HG02588 (cell line): ENCODE measurements around the gene RMND5B.
"Not testable (repeated sequence)": the region's sequence is repeated elsewhere in the genome, so short reads cannot be mapped to it uniquely, and the experiment has no call there.

Source experiments
- ATAC-seq: cut with Tn5 transposase; IDR thresholded peaks from one replicate; pipeline ENCODE4 v1.9.1; 2021; ENCODE audit warnings: mild to moderate bottlenecking, moderate library complexity; ENCODE audit not compliant: unreplicated experiment

The RMND5B gene

DNA sequence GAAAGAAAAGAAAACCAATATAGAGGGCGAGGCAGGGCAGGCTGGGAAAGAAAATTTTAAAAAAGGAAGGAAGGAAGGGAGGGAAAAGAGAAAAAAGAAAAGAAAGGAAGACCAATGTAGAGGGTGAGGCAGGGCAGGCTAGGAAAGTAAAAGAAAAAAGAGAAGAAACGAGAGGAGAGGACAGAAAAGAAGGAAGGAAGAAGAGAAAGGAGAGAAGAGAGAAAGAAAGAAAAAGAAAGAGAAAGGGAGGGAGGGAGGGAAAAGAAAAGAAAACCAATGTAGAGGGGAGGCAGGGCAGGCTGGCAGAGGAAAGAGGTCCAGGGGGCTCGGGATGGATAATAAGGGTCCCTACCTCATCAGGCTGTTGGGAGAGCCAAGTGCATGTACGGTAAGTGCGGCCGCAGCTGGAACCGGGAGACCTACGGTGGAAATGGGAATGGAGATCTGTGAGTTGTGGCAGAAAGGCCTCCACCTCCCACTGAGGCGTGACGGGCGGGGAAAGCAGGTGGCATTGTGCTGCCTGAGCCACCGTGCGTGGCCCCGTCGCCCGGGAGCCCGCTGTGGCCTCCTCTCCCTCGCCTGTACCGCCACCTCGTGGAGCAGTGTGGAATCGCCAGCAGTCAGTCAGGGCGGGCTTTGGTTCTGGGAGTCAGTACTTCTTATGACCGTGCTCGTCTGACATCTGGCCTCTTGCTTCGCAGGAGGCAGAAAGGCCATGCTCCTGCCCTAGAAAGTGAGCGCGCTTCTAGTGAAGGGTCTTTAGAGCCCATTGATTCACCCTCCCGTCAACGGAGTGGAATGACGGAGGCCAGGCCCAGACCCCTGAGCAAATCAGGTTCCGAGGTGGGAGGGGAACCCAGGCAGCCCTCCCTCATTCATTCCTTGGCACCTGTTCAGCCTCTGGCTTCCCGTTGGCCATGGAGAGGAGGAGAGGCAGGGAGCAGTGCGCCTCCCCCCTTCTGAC is 33.2 kb downstream of the RMND5B start:
- ATAC-seq, result no peak

DNA sequence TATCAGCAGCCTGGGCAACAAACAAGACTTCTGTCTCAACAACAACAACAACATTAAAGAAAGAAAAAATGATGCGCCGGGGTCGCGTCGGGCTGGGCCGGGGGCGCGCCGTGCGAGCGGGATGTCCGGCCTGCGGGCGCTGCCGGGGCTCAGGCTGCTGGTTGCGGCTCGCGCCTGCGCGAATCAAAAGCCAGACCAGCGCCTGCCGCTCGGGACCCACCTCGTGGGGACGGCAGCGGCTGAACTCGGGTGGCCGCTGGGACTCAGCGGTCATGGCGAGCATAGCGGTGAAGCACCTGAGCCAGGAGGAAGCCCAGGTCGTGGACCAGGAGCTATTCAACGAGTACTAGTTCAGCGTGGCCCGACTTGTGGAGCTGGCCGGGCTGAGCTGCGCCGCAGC is 34.8 kb downstream of the RMND5B start:
- no peak for ATAC-seq

DNA sequence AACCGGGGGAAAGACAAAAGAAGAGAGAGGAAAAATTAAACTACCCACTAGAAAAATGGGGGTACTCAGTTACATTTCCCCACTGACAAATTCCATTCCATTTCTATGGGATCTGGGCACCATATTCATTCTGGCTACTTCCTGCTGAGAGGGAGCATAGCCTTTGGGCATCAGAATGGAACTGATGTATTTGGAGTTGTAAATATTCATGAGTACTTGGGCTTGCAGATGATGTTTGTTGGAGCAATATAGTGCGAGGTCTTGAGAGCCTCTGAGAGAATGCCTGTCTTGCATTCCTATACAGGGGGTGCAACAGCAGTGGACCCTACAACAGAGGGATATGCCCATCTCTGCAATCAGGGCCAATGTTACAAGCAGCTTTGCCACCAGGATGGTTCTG is 39.6 kb downstream of the RMND5B start:
- ATAC-seq, result no peak

DNA sequence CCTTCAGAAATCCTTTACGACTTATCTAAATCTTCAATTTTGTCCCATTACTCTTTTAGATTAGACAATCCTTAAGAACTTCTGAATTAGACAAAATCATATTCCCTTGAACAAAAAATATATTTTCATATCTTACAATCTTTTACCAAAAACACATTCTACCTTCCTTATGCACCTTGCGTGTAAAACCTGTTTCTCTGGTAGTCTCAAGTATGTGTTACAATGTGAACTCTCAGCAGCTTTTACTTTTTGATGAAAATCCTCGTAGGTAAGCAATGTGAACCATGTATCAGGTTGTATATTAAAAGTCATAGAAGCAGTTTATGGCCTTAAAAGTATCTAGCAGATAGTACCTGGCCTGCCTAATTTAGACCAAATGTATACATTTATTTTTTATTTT is 43.6 kb downstream of the RMND5B start:
- no peak for ATAC-seq

DNA sequence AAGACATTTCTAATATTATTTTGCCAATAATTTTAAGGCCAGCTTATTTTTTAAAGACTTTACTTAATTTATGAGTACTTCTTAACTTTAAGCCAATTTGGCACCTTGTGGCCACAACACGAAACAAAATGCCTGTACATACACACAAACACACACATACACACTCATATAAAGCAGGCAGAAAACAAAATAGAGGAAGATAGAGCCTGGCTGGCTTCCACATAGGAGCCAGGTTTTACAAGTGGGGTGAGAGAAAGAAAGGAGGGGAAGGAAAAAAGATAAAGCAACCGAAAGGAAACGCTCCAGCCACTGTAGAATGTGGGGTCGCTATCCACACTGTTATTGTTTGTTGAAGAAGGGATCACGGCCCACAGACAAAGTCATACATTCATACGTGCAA is 46.0 kb downstream of the RMND5B start:
- ATAC-seq, result no peak

DNA sequence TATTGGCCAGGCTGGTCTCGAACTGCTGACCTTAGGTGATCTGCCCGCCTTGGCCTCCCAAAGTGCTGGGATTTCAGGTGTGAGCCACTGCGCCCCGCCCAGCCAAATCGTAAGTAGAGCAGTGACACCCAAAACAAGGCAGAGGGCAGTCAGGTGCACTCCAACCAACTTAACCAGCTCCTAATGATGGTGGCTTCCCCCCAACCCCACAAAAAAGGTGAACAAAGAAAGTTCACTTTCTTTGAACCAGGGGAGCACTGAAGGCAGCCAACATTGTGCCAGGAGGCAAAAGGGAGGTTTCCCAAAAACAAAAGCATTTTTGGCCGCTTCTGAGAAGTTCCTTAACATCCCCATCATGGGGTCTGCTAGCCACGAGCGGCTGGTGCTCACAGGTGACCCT is 46.8 kb downstream of the RMND5B start:
- no peak for ATAC-seq

DNA sequence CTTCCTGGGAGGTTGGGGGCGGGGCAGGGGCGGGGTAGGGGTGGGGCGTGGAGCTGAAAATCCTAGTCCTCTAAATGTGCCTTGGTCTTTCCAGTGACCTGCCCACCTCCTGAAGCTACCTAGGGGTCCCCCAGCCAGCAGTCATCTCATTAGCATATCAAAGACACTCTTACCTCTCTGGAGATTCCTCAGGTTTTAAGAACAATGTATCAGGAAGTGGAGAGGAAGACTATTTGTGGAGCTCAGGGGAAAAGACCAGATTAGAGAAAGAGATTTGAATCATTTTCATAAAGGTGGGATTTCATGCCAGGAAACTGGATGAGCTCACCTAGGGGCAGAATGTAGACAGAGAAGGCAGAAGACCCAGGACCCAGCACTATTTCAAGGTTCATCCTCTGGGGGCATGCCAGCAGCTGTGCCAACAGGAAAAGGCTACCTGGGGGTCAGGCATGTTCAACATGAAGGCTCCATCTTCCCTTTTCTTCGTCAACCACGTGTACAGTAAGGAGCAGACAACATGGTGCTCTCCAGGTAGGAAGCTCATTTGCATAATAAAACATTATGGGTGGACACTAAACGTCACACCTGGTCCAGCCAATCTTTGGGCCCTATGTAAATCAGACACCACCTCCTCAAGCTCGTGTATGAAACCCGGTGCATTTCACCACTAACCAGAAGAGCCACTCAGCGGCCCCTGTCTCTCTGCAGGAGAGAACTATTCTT is 49.5 kb downstream of the RMND5B start:
- ATAC-seq, result no peak

DNA sequence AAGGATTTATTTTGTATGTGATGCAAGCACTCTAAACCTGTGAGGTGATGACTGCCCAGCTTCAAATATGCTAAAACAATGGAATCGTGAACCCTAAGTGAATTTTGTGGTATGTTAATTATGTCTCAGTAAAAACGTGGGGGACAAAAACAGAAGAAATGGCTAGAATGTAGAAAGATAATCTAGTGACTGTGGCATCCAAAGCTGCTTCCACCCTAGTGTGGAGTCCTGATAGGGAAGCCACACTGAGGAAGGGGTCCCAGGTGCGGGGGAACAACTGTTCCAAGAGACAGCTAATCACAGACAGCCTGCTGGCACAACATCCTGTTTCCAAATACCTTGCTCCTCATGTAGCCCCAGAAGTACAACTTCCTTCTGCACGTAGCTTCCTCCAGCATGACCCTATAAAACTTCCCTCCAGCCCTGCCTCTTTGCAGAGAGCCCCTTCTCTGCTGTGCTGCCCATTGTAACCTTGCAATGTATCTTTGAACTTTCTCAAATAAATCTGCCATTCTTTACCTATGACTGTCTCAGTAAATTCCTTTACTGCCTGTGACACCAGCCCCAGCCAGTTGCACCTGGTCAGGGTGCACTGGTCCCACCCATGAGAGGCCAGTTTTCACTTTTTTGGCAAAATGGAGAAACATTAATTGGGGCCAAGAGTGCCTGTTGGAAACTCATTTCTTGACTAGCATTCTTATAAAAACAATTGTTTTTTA is 51.5 kb downstream of the RMND5B start:
- no peak for ATAC-seq

DNA sequence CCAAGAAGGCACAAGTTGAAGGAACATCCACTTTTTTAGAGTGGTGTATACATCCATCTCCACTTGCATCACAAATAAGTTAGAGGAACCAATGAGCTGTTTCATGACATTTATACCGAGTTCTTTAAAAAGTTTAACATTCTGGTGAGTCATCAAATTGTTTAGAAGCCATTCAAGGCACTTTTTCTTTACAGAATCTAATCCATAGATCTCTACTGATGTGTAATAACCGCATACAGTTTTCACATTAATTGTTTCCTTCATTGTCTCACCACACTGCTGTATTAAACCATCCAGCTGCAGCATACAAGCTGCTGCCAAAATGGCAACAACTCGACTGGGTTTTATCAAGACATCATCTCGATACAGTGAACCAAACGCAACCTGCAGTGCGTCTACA is 55.6 kb downstream of the RMND5B start:
- no peak for ATAC-seq

DNA sequence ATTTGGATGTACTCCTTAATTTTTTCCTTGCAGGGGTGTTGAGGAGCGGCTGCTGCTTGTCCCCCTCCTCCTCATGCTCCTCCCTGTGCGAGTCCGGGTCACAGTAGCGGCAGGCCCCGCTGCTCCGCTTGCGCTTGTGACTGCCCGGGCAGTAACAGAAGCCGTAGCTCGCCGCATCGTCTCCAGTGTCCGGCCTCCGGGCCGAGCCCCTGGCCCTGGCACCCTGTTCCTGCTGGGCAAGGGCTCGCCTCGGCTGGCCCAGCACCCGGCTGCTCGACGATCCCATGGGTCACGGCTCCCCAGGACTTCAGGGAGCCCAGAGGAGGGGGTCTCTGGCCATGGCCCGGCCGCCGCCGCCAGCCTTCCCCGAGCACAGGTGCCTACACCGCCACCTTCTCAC is 56.2 kb downstream of the RMND5B start, which contains the start of gene GMCL2:
TSS of gene GMCL2 (minus strand) at position 358 of the 400 bp plus-strand sequence. CDS start at position 286, 72 bp downstream.
- ATAC-seq, result no peak

DNA sequence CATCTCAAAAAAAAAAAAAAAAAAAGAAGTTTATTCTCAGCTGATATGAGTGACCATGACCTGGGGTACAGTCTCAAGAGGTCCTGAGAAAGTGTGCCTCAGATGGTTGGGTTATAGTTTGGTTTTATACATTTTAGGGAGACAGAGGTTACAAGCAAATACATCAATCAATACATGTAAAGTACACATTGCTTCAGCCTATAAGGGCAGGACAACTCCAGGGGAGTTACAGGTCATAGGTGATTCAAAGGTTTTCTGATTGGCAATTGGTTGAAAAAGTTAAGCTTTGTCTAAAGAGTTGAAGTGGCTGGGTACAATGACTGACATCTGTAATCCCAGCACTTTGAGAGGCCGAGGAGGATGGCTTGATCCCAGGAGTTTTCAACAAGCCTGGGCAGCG is 58.6 kb downstream of the RMND5B start:
- no peak for ATAC-seq

DNA sequence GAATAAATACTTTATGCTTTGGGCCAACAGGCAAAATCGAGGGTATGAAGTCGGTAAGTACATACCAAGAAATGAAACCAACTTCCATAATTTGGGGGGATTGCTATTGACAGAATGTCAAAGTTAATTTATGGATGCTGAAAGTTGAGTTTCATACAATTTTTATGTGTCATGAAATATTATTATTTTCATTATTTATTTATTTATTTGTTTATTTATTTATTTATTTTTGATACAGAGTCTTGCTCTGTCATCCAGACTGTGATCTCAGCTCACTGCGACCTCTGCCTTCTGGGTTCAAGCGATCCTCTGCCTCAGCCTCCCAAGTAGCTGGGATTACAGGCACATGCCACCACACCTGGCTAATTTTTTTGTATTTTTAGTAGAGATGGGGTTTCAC is 60.8 kb downstream of the RMND5B start:
- no peak for ATAC-seq

DNA sequence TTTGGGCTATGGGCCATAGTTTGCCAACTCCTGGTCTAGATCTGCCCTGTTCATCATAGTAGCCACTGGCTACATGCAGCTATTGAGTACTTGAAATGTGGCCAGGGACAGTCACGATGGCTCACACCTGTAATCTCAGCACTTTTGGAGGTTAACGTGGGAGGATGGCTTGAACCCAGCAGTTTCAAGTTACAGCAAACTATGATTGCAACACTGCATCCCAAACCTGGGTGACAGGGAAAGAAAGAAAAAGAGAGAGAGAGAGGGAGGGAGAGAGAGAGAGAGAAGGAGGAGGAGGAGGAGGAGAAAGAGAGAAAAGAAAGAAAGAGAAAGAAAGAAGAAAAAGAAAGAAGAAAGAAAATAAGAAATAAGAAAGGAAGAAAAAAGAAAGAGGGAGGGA is 61.4 kb downstream of the RMND5B start:
- ATAC-seq, result no peak

DNA sequence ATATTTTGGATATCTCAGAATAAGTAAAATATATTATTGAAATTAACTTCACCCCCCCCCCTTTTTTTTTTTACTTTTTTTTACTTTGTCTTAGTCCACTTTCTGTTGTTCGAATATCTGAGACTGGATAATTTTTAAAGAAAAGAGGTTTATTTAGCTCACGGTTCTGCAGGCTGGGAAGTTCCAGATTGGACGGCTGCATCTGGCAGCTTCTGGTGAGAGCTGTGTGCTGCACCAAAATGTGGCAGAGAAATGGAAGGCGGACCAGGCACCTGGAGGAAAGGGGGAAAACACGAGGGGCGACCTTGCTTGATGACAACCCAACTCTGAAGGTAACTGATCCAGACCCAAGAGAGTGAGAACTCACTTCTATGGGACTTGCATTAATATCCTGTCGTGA is 62.0 kb downstream of the RMND5B start:
- no peak for ATAC-seq

DNA sequence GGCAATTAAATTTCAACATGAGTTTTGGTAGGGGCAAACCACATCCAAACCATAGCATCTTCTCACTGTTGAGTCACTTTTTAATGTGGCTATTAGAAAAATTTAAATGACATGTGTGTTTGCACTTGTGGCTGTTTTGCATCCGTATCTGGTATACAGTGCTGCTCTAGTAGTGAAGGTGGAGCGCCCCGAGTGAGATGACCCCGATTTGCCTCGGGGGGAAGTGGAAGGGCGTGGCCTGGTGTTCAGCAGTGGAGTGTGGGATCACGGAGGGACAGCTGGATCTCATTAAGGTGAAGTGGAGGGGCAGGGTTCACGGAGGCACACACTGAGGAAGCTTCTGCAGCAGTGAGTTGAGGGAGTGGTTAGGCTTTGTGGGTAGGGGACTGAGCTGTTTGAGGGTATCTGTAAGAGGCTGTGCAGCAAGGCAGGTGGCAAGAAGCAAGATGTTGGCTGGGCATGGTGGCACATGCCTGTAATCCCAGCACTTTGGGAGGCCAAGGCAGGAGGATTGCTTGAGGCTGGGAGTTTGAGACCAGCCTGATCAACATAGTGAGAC is 62.5 kb downstream of the RMND5B start:
- no peak for ATAC-seq

DNA sequence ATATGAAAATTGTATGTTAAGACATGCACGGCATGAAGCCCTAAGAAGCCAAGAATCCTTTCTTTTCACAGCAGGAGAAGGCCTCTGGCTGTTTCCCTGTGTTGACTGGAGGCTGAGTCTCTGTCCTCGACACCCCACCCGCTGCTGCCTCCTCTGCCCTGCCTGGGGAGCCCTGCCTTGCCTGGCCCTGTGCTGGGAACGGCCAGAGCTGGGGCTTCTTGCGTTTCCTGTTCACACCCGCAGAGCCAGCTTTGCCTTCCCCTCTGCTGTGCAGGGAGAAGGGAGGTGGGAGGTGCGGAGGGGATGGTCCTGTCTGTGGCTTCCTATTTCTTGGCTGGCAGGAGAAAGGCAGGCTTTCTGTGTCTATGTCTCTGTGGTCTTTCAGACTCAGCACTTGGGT is 63.2 kb downstream of the RMND5B start:
- no peak for ATAC-seq

DNA sequence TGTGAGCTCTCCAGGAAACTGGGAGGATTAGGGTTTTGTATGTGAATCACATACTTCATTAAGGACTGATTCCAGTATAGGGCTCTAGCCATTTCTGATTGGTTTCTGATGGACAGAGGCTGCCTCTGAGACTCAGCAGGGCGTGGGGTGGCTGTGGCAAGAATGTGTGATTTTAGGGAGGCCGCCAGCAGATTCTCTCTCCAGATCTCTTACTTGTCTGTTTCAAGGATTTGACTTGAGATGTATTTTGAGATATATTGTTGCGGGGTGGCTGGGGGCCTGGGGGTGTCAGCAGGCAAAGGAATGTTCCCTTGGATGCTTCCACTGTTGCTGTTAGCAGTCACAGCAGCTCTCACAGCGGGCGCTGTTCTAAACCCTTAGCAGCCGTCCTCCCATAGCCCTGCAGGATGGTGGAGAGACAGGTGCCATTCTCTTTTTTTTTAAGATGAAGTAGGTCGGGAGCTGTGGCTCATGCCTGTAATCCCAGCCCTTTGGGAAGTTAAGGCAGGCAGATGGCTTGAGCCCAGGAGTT is 65.5 kb downstream of the RMND5B start:
- no peak for ATAC-seq

DNA sequence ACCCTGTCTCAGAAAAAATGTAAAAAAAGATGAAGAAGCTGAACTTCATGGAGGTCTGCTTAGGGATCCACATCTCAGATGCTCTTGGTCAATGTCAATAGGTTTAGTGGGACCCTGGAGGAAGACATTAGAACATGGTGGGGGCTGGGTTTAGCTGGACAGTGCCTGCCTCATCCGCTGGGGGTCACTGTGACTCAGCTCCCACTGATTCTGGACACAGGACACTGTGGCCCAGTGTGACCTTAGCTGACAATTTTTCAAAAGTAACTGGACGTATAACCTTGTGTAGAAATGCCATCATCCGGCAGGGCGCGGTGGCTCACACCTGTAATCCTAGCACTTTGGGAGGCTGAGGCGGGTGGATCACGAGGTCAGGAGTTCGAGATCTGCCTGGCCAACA is 66.2 kb downstream of the RMND5B start:
- no peak for ATAC-seq

DNA sequence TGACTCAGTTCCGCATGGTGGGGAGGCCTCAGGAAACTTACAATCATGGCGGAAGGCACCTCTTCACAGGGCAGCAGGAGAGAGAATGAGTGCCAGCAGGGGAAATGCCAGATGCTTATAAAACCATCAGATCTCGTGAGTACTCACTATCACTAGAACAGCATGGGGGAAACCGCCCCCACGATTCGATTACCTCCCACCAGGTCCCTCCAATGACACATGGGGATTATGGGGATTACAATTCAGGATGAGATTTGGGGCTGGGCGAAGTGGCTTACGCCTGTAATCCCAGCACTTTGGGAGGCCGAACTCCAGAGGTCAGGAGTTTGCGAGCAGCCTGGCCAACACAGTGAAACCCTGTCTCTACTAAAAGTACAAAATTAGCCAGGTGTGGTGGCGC is 67.3 kb downstream of the RMND5B start:
- not testable (repeated sequence) for ATAC-seq

DNA sequence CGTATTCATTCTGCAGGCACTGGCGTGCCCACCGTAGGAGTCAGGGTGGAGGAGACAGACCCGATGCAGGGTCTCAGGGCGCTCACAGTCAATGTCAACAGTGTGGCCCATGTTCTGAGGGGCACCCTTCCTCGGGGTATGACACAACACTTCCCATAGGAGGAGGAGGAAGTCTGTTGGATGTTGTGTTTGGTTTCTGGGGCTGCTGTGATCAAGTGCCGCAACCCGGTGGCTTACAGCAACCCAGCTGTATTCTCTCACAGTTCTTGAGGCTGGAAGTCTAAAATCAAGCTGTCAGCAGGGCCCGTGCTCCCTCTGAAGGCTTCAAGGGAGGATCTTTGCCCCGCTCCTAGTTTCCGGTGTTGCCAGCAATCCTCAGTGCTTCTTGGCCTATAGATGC is 67.9 kb downstream of the RMND5B start:
- ATAC-seq, result no peak
